SU-DHL-6 (cell line): ENCODE measurements around the gene CLASP1.
"Not testable (repeated sequence)": the region's sequence is repeated elsewhere in the genome, so short reads cannot be mapped to it uniquely, and the experiment has no call there.

ENCODE experiments used
- H2AFZ ChIP-seq: fragments of 200-600 bp; sonication (generic); 2 replicates; pipeline ENCODE4 v1.6.1; 2014; ENCODE audit warnings: low read depth, mild to moderate bottlenecking, moderate library complexity, mixed read lengths, antibody characterized with exemption, low read length; ENCODE audit not compliant: severe bottlenecking
- H3F3A ChIP-seq: fragments of 200-600 bp; shearing (Covaris generic); 2 replicates; pipeline ENCODE4 v1.6.0; 2016; ENCODE audit warnings: antibody characterized with exemption, mild to moderate bottlenecking; ENCODE audit not compliant: insufficient read depth
- H3K27ac ChIP-seq: fragments of 200-600 bp; sonication (generic); 2 replicates; pipeline ENCODE4 v1.5.1; 2016; ENCODE audit warnings: low read depth, mild to moderate bottlenecking, low read length, moderate library complexity, mixed read lengths
- H3K27me3 ChIP-seq: fragments of 200-600 bp; sonication (generic), shearing (Covaris generic); 2 replicates; pipeline ENCODE4 v1.6.0; 2014; ENCODE audit warnings: mild to moderate bottlenecking, low read length
- H3K36me3 ChIP-seq: fragments of 200-600 bp; sonication (generic); 2 replicates; pipeline ENCODE4 v1.6.1; 2014; ENCODE audit warnings: mild to moderate bottlenecking, low read length, mixed read lengths
- H3K4me2 ChIP-seq: fragments of 300-600, 200-600 bp; shearing (Covaris generic), sonication (generic); 2 replicates; pipeline ENCODE4 v1.6.0; 2014; ENCODE audit warnings: low read length, low read depth, mild to moderate bottlenecking; ENCODE audit not compliant: poor library complexity, severe bottlenecking
- H3K4me3 ChIP-seq: fragments of 200-600 bp; sonication (generic); 2 replicates; pipeline ENCODE4 v1.5.1; 2014; ENCODE audit warnings: antibody characterized with exemption, low read length, mild to moderate bottlenecking, mixed read lengths; ENCODE audit not compliant: insufficient read depth, poor library complexity, severe bottlenecking
- H3K79me2 ChIP-seq: fragments of 200-600 bp; sonication (generic); 2 replicates; pipeline ENCODE4 v1.6.1; 2014; ENCODE audit warnings: mild to moderate bottlenecking, low read length, moderate library complexity; ENCODE audit not compliant: insufficient read depth
- H3K9ac ChIP-seq: fragments of 200-600 bp; sonication (generic); 2 replicates; pipeline ENCODE4 v1.7.0; 2014; ENCODE audit warnings: mild to moderate bottlenecking, low read length
- H3K9me2 ChIP-seq: fragments of 200-600 bp; sonication (generic); replicated peaks from 2 replicates; pipeline ENCODE4 v1.6.1; 2014; ENCODE audit warnings: low read length; ENCODE audit not compliant: insufficient read depth
- H3K9me3 ChIP-seq: fragments of 200-600 bp; sonication (generic); 2 replicates; pipeline ENCODE4 v1.6.1; 2014; ENCODE audit warnings: low read length, mixed read lengths; ENCODE audit not compliant: insufficient read depth
- H4K20me1 ChIP-seq: fragments of 200-600 bp; sonication (generic); 2 replicates; pipeline ENCODE4 v1.6.1; 2014; ENCODE audit warnings: low read depth, mild to moderate bottlenecking, antibody characterized with exemption, low read length, moderate library complexity, mixed read lengths
- CTCF ChIP-seq: fragments of 200-600 bp; sonication (generic); IDR thresholded peaks from one replicate; pipeline ENCODE4 v1.5.1; 2017; ENCODE audit warnings: antibody characterized with exemption, mild to moderate bottlenecking, low read length, moderate library complexity; ENCODE audit not compliant: insufficient read depth, poor library complexity, severe bottlenecking
- EZH2phosphoT487 ChIP-seq: fragments of 200-600 bp; sonication (generic), shearing (Covaris generic); conservative IDR thresholded peaks from 2 replicates; pipeline ENCODE4 v1.6.1; 2018; ENCODE audit warnings: mild to moderate bottlenecking, antibody characterized with exemption, low read length, moderate library complexity, mixed read lengths

The CLASP1 gene

DNA sequence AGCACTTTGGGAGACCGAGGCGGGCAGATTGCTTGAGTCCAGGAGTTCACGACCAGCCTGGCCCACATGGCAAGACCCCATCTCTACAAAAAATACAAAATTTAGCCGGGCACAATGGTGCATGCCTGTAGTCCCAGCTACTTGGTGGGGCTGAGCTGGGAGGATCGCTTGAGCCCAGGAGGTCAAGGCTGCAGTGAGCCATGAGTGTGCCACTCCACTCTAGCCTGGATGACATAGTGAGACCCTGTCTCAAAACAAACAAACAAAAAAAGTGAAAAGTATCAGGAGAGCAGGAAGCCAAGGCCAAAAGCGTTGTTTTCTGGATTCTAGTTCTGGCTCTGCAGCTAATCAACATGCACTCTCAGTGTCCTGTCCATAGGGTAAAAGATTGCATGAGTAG is 10.7 kb upstream of the CLASP1 start:
- no peak for TF ChIP-seq CTCF
- TF ChIP-seq EZH2phosphoT487 = no peak
- H3K9ac ChIP-seq = no peak overlapping the region
- no peak overlapping the region for H3K4me2 ChIP-seq
- H3K79me2 ChIP-seq = peaks cover 11% of the 10 kb centered on the region; the same call in 1 of the 2 replicates
- no peaks in the 10 kb centered on the region for H3K9me2 ChIP-seq
- H3K4me3 ChIP-seq = no peak overlapping the region
- no peaks in the 10 kb centered on the region for H3K36me3 ChIP-seq
- no peaks in the 10 kb centered on the region for H4K20me1 ChIP-seq
- H3K27me3 ChIP-seq = no peaks in the 10 kb centered on the region
- no peak overlapping the region for H2AFZ ChIP-seq
- no peaks in the 10 kb centered on the region; the same call in 1 of the 2 replicates for H3F3A ChIP-seq
- no peaks in the 10 kb centered on the region for H3K9me3 ChIP-seq
- no peak overlapping the region for H3K27ac ChIP-seq

DNA sequence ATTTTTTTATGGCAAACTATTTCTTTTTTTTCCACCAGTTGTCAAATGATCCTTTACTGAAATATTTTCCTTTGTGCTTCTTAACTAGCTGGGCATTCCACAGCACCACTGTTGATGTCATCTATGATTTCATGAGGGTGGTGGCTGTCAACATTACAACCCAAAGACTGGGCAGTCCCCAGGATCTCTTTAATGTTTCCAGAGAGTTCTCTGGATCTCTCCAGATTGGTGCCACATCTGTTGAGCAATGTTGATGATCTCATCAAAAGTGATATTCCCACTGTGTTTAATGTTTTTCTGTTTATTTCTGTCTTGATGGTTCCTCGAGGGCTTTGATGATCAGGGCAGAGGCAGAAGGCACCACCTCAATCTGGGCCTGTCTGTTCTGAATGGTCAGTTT is 9.1 kb upstream of the CLASP1 start:
- H3K9ac ChIP-seq, H3K9me2 ChIP-seq, H3K36me3 ChIP-seq, H3K9me3 ChIP-seq, H4K20me1 ChIP-seq, H3K4me2 ChIP-seq, H3K4me3 ChIP-seq, H3K27ac ChIP-seq, H2AFZ ChIP-seq, H3F3A ChIP-seq, H3K27me3 ChIP-seq: not testable (repeated sequence)
- H3K79me2 ChIP-seq = peaks cover 15% of the 10 kb centered on the region; the same call in 1 of the 2 replicates

- peaks cover 43% of the 10 kb centered on the region for H3K79me2 ChIP-seq
- H3K9me3 ChIP-seq = no peaks in the 10 kb centered on the region
- no peak overlapping the region for H3K4me2 ChIP-seq
- H3K27ac ChIP-seq = no peak overlapping the region
- no peak overlapping the region for H3K9ac ChIP-seq
- no peak overlapping the region for H3K4me3 ChIP-seq
- H3K9me2 ChIP-seq = no peaks in the 10 kb centered on the region
- no peaks in the 10 kb centered on the region for H3K27me3 ChIP-seq
- no peaks in the 10 kb centered on the region for H3K36me3 ChIP-seq
- TF ChIP-seq EZH2phosphoT487 = no peak
- TF ChIP-seq CTCF = no peak
- H2AFZ ChIP-seq = no peak overlapping the region
- 0 out of 2 replicates have a peak, but pooled peaks cover 1% of the 10 kb centered on the region for H4K20me1 ChIP-seq
- H3F3A ChIP-seq = no peaks in the 10 kb centered on the region; the same call in 1 of the 2 replicates
Measured at GRCh38 chr2:121653035-121653434, 3.8 kb upstream of the CLASP1 start.

DNA sequence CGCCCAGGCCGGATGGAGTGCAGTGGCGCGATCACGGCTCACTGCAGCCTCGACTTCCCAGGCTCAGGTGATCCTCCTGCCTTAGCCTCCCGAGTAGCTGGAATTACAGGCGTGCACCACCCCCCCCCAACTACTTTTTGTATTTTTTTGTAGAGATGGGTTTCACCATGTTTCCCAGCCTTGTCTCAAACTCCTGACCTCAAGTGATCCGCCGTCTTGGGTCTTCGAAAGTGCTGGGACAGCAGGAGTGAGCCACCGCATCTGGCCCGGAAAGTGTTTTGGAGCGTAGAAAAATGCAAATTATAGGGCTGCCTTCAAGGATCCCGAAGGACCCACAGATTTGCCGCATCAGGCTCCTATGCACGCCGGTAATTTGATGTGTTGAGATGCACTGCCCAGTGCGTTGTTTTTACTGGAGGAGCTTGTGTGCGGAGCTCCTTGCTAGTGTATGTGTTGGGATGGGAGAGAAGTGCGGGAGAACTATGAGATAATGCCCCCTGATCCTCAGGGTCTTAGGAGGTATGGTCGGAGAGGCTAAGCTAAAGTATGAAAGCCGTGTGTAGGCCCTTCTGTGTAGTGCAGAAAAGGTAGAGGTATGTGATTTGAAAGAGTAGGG is 1.2 kb upstream of the CLASP1 start:
- Histone ChIP-seq H2AFZ (peak overlapping the region; percentile 94), H3K79me2 (peaks cover 58% of the 10 kb centered on the region)

More for the DNA sequence above, 1.2 kb upstream of the CLASP1 start:
- TF ChIP-seq CTCF (no peak), EZH2phosphoT487 (no peak)
- H3K4me3 ChIP-seq = peak overlapping the region; percentile 82
- H3K9ac ChIP-seq = peak overlapping the region; percentile 96
- H3K9me2 ChIP-seq = no peaks in the 10 kb centered on the region
- H3F3A ChIP-seq = peaks cover 3% of the 10 kb centered on the region; the same call in 1 of the 2 replicates
- H3K36me3 ChIP-seq = no peaks in the 10 kb centered on the region
- H3K4me2 ChIP-seq = peak overlapping the region; percentile 84
- H3K27me3 ChIP-seq = no peaks in the 10 kb centered on the region
- 0 out of 2 replicates have a peak, but pooled peaks cover 8% of the 10 kb centered on the region for H4K20me1 ChIP-seq
- peak overlapping the region; percentile 88 for H3K27ac ChIP-seq
- H3K9me3 ChIP-seq = no peaks in the 10 kb centered on the region
